ENCODE data around the gene COA5.

DNA sequence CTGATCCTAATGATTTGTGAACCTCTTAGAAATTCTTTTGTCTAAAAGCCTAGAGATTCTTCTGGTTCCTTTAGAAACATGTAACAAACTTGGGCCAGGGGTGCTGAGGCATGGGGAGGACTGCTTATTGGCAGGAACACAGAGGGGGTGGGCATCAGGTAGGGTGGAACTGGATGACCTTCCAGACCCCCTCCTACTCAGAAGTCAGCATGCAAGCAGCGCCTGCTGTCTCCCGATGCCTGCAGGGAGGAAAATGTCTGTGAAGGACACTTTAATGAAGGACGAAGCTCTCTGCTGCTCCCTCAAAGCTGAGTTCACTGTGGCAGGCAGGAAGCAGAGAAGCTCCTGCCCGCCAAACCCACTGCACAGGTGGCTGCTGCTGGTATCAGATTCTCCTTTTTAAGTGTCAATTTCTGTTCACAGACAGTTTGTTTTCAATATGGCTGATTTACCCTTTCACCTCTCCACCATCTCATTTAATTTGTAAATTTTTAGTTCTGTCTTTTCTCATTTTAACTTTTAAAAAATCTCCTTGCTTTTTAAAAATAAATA lies 19.4 kb downstream of the COA5 start:
- TF ChIP-seq, protein P1, sequence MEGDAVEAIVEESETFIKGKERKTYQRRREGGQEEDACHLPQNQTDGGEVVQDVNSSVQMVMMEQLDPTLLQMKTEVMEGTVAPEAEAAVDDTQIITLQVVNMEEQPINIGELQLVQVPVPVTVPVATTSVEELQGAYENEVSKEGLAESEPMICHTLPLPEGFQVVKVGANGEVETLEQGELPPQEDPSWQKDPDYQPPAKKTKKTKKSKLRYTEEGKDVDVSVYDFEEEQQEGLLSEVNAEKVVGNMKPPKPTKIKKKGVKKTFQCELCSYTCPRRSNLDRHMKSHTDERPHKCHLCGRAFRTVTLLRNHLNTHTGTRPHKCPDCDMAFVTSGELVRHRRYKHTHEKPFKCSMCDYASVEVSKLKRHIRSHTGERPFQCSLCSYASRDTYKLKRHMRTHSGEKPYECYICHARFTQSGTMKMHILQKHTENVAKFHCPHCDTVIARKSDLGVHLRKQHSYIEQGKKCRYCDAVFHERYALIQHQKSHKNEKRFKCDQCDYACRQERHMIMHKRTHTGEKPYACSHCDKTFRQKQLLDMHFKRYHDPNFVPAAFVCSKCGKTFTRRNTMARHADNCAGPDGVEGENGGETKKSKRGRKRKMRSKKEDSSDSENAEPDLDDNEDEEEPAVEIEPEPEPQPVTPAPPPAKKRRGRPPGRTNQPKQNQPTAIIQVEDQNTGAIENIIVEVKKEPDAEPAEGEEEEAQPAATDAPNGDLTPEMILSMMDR (IDR thresholded peaks at IDR 0.05; ENCODE audit: low read depth, low read length), result no peak
- no peak for TF ChIP-seq POLR2A (IDR thresholded peaks at IDR 0.05; ENCODE audit: extremely low read depth, insufficient read length)
